GM13976 (cell line): Measurements from ENCODE around the gene OR2T10.
"Not testable (repeated sequence)": the region's sequence is repeated elsewhere in the genome, so short reads cannot be mapped to it uniquely, and the experiment has no call there.

Experiments
- DNase-seq: peaks from one replicate; pipeline ENCODE4 v3.0.0; 2012; ENCODE audit warnings: low spot score
- CTCF ChIP-seq: IDR thresholded peaks from 2 replicates; pipeline ENCODE4 v1.5.1; 2012; ENCODE audit warnings: borderline replicate concordance, mild to moderate bottlenecking; ENCODE audit not compliant: insufficient read depth; ENCODE audit errors: extremely low read depth, missing control alignments, control extremely low read depth
- in situ Hi-C: fragments of 300-500 bp; cut with MboI; formaldehyde crosslinking; loops from one replicate; pipeline ENCODE4 v1.12.0; 2022; ENCODE audit warnings: low sequenced_read_pairs, mixed read lengths, inconsistent platforms; ENCODE audit not compliant: unreplicated experiment

OR2T10 gene, protein sequence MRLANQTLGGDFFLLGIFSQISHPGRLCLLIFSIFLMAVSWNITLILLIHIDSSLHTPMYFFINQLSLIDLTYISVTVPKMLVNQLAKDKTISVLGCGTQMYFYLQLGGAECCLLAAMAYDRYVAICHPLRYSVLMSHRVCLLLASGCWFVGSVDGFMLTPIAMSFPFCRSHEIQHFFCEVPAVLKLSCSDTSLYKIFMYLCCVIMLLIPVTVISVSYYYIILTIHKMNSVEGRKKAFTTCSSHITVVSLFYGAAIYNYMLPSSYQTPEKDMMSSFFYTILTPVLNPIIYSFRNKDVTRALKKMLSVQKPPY

GRCh38 chr1:248597589-248597988 lies at the start of gene OR2T10:
Gene OR2T10 (minus strand): TSS chr1:248597700. CDS start chr1:248593768, 3,932 bp downstream.
- TF ChIP-seq CTCF: no peak

GRCh38 chr1:248645178-248645577 lies 47.7 kb upstream of the OR2T10 start, which contains the start of gene OR2T35:
Gene OR2T35 (minus strand): TSS chr1:248645278. CDS start chr1:248639258, 6,020 bp downstream.
- DNase-seq, in situ Hi-C loops: not testable (repeated sequence)

More at GRCh38 chr1:248597589-248597988, at the start of gene OR2T10:
- no peak for DNase-seq
- in situ Hi-C loops: no loop called here

DNA sequence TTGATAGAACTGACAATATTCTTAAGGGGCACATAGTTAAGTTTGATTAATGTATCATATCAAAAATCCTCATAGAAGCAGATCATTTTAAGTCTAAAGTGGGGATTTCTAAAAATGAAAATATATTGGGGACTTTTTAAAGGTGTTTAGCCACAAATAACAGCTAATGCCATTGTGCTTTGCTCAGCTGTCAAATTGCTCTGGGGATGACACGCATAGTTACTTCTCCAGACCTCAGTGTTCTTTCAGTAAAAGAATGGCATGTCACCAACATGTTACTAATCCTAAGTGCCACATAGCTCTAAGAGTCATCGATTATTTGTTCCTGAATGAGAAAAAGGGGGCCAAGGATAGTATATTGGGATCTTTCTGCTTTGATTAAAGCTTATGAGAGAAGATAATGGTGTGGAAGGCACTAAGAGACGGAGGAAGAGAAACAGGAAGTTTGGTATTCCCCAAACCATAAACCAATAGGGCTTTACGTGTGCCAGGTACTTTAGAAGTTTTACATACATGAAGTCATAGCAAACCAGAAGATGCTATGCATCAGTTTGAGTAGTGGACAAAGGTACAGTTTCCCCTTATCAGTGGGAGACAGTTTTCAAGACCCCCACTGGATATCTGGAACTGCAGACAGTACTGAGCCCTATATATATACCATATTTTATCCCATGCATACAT lies 45.6 kb upstream of the OR2T10 start:
- in situ Hi-C loops, DNase-seq: not testable (repeated sequence)

DNA sequence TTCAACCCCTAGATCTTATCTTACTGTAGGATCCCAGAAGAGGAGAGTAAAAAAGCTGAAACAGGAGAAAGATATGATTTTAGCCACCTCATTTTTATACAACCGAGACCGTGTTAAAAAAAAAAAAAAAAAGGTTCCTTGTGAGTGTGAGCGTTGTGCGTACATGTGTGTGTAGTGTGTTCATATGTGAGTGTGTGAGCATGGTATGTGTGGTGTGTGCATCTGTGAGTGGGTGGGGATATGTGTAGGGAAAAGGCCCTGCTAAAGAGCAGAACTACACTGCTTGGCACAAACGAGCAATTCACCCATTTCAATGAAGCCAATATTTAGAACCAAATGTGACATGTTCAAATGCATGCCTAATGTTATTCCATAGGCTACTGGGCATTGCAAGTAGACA lies 44.1 kb upstream of the OR2T10 start:
- DNase-seq, in situ Hi-C loops: not testable (repeated sequence)

- DNase-seq, in situ Hi-C loops: not testable (repeated sequence)
These were observed 43.4 kb upstream of the OR2T10 start for GRCh38 chr1:248640906-248641305.

- DNase-seq, in situ Hi-C loops: not testable (repeated sequence)
These were observed 42.2 kb upstream of the OR2T10 start for GRCh38 chr1:248639652-248640051.

DNA sequence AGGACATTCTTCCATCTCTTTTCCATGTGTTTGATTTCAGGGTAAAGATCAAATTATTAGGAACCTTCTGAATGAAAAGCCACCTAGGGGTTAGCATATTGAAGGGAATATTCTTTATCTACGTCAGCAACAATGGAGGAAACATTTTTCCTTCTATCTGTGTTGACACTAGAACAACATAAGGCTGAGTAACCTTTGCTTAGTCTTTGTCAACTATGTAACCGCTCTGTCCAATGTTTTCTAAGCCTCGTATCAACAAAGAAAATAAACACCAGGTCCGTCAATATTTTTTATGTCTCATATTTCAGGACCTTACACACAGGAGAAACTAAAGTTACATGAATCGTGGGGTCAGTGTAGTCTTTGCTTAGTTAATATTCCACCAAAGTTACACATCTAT lies 39.1 kb upstream of the OR2T10 start:
- in situ Hi-C loops: not testable (repeated sequence)

GRCh38 chr1:248634991-248635390 lies 37.5 kb upstream of the OR2T10 start, which contains the start of gene OR2T11:
Gene OR2T11 (minus strand): TSS chr1:248635091. CDS start chr1:248627128, 7,963 bp downstream.
- in situ Hi-C loops, DNase-seq: not testable (repeated sequence)

More for the DNA sequence above, 39.1 kb upstream of the OR2T10 start:
- DNase-seq: not testable (repeated sequence)

DNA sequence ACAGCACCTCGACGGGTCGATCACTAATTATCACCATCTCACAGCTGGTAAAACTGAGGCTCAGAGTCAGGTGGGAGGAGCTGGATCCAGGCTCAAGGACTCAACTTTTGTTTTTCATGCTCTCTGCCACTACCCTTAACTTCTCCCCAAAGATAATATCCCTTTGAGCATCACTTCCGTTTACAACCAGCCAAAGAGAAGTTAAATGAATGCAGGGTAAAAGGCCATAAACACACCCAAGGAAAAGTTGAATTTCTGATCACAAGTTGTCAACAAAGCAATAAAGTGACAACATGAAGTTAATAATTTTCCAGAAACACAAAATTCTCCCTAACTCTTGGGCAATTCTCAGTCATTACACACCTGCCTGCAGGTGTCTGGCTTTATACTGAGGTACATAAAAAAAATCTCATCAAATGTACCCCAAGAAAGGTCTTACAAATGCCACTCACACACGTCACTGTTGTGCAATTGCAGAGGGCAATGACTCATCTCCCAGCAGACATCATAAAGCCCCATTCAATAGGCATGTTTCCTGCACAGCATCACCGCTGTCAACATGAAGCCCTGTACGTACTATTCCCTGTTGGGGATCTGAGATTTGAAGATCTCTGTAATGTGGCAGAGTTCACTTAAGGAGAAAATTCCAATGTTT lies 34.0 kb upstream of the OR2T10 start:
- TF ChIP-seq CTCF: no peak
- in situ Hi-C loops: no loop called here
- no peak for DNase-seq

DNA sequence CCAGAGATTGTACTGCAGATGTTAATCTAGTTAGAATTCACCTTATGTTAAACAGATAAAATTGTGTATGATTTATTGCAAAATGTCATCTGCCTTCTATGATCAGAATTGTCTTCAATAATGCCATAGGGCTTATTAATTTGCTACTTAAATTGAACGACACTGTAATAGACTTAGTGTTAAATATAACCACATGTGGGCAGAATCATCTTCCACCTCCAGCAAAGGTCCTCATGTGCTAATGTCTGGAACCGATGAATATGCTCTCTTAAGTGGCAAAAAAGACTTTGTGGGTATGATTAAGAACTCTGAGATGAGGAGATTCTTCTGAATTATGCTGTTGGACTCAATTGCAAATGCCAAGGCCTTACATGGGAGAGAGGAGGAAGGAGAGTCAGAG lies 33.1 kb upstream of the OR2T10 start:
- TF ChIP-seq CTCF: no peak
- DNase-seq: no peak
- in situ Hi-C loops: no loop called here
